HG03439 (cell line): Measurements from ENCODE around the gene ASCL4.
"Not testable (repeated sequence)": the region's sequence is repeated elsewhere in the genome, so short reads cannot be mapped to it uniquely, and the experiment has no call there.

Experiments used
- ATAC-seq: cut with Tn5 transposase; IDR thresholded peaks from one replicate; pipeline ENCODE4 v1.9.1; 2021; ENCODE audit warnings: mild to moderate bottlenecking, moderate library complexity; ENCODE audit not compliant: unreplicated experiment

Gene ASCL4

GRCh38 chr12:107774349-107775029, at the start of gene ASCL4:
Gene ASCL4 (plus strand): TSS chr12:107774704. CDS start chr12:107775219, 515 bp downstream.
- no peak for ATAC-seq

GRCh38 chr12:107727327-107727726, 47.2 kb upstream of the ASCL4 start:
- ATAC-seq: not testable (repeated sequence)

DNA sequence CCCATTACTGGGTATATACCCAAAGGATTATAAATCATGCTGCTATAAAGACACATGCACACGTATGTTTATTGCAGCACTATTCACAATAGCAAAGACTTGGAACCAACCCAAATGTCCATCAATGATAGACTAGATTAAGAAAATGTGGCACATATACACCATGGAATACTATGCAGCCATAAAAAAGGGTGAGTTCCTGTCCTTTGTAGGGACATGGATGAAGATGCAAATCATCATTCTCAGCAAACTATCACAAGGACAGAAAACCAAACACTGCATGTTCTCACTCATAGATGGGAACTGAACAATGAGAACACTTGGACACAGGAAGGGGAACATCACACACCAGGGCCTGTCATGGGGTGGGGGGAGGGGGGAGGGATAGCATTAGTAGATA, 46.8 kb upstream of the ASCL4 start:
- ATAC-seq: not testable (repeated sequence)

DNA sequence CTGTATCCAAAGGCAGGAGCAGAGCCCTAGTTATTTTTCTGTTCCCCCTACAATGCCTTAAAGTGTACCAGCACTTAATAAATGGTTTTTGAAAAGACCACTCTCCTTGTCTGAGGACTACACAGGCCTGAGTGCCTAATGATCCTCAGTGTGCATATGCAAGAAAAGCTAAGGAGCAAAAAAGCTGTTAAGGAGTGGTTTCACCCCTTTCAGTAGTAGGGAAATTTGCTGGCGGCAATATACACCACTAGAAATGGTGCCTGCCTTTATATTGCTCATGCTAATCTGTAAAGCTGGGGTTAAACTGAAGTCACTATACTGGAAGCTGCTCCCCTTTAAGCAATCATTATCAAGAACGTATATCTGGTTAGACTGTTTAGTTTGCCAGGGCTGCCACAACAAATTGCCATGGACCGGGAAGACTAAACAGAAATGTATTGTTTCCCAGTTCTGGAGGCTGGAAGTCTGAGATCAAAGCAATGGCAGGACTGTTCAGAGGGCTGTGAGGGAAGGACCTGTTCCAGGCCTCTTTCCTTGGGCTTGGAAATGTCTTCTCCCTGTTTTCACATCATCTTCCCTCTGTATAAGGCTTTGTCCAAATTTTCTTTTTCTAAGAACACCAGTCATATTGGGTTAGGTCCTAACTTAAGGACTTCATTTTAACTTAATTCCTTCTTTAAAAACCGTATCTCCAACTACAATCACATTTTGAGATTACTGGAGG, 43.7 kb upstream of the ASCL4 start:
- ATAC-seq: no peak

DNA sequence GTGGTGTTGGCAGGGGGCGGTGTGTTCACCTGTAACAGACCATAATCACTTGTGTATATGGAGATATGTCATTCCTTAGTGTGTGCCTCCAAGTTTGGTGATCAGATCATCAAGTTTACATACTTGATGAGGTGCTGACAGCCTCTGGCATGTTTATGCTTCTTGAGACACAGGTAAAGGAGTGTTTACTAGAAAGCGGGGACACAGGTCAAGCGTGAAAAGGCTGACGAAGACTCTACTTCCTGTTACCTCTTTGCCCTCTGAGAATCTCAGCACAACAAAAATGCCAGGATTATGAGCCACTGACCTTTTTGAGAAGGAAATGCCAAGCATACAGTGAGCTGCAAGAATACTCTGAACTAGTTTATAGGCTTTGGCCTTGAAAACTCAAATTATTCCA, 43.1 kb upstream of the ASCL4 start:
- ATAC-seq: no peak

DNA sequence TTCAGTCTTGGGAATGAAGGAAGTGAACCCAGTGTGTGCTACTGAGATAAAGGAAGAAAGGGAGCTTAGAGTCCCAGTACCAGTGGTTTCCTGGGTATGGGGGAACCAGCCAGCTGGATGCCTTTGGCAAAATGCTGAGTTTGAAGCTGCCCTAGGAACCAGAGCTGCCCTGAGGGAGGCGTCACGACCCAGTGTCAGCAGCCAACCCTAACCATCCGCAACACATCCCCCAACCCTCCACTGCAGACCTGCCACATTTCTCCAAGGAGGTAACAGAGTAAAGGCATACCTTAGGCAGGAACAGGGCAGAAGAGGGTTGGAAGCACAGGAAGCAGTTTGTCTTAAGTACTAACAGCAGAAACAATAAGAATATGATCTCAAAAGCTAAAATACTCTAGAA, 42.1 kb upstream of the ASCL4 start:
- no peak for ATAC-seq

DNA sequence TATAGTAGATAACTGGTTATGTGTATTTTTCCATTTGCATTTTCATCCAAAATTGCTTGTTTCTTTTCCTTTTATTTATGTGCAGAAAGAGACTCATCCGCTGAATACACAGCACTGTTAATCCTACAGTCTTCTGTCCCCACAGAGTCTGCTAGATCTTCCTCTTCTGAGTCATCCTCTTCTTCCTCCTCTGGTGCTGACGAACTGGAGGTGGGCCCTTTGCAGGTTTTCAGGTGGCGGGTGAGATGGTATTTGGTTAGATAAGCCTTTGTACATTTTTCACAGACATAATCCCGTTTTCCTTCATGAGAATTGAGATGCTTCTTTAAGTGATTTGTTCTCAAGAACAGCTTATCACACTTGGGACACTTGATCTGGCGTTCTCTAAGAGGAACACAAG, 40.4 kb upstream of the ASCL4 start:
- no peak for ATAC-seq

DNA sequence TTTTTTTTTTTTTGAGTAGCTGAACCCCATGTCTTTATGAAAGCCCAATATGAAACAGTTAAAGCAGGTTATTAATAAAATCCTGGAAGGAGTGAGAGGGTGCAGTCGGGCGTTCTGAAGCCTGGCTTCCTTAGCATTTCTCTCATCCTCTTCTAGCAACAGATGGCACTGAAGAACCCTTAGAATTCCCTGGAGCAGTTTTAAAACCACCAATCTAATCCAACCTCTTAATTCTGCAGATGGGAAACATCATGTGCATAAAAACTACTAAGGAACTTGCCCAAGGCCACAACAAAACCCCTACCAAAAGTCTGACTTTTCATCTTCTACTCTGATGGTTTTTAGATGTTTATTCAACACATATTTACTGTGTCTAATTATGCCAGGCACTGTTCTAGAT, 38.7 kb upstream of the ASCL4 start:
- no peak for ATAC-seq

GRCh38 chr12:107736914-107737313, 37.6 kb upstream of the ASCL4 start:
- peak; percentile 89 for ATAC-seq

- ATAC-seq: no peak
These were observed 26.0 kb upstream of the ASCL4 start for GRCh38 chr12:107748472-107748871.

- no peak for ATAC-seq
These were observed 25.4 kb upstream of the ASCL4 start for GRCh38 chr12:107749083-107749482.

GRCh38 chr12:107759410-107759809, 15.1 kb upstream of the ASCL4 start:
- no peak for ATAC-seq

GRCh38 chr12:107760207-107760808, 14.2 kb upstream of the ASCL4 start:
- ATAC-seq: peak; percentile 23

- ATAC-seq: peak; percentile 96
These were observed 13.5 kb upstream of the ASCL4 start, which contains the start of gene PRDM4 for GRCh38 chr12:107760809-107761501. Gene PRDM4 (minus strand): TSS chr12:107761137. CDS start chr12:107760515, 622 bp downstream.

GRCh38 chr12:107761502-107761904, 13.0 kb upstream of the ASCL4 start:
- ATAC-seq: peak; percentile 8

- ATAC-seq: no peak
These were observed 11.6 kb upstream of the ASCL4 start for GRCh38 chr12:107762874-107763273.

- ATAC-seq: no peak
These were observed 9.9 kb upstream of the ASCL4 start for GRCh38 chr12:107764626-107765025.

GRCh38 chr12:107765316-107765715, 9.2 kb upstream of the ASCL4 start:
- ATAC-seq: no peak

GRCh38 chr12:107767466-107767865, 7.0 kb upstream of the ASCL4 start:
- ATAC-seq: no peak

- no peak for ATAC-seq
These were observed 703 bp downstream of the ASCL4 start for GRCh38 chr12:107775093-107775721.

DNA sequence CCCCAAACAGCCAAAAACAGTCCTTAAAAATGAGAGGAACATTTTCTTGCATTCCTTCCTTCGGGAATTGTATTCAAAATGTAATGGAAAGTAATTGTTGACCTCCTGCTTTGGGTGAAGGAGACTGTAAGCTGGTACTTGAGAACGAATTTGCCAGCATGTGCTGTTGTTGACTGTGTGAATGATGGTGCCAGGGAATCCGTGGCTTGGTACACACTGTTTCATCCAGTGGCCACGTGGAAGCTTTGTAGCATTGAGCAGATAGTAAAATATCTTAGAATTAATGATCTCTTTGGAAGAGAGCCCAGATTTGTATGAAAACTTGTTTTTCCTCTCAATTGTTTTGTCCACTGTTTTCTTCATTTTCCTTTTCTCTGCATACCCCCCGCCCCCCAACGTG, 1.7 kb downstream of the ASCL4 start:
- ATAC-seq: no peak
